GM12878 (cell line): ENCODE data around the gene PFKFB1. TPM values are rescaled to one million over a fixed set of nuclear protein-coding genes. Genes with fewer than 3 reads are reported as not detected.

Experiments used
- ATAC-seq: fragments of 200-7000 bp; cut with Tn5 transposase; 3 replicates; pipeline ENCODE4 v1.9.1; 2020; ENCODE audit warnings: mild to moderate bottlenecking, moderate library complexity
- BruUV-seq: library from RNA; stranded (reverse); fragments of 400-500 nt; replicated peaks from 2 replicates; lab custom pipeline; 2021; lab: Mats Ljungman, UMichigan
- CTCF ChIA-PET: fragments of 300-600 bp; sonication (Branson Sonifier 250); formaldehyde crosslinking; extraction: SDS; loops from one replicate; lab custom pipeline; 2021; ENCODE audit warnings: inconsistent platforms; lab: Yijun Ruan, JAX
- POLR2A ChIA-PET: fragments of 350-600 bp; formaldehyde crosslinking; extraction: SDS; loops from one replicate; lab custom pipeline; 2021; ENCODE audit warnings: inconsistent platforms; lab: Charles Lee
- RAD21 ChIA-PET: fragments of 300-600 bp; sonication (Branson Sonifier 250); formaldehyde crosslinking; loops from one replicate; lab custom pipeline; 2023; ENCODE audit warnings: antibody characterized with exemption; ENCODE audit not compliant: unreplicated experiment; lab: Charles Lee
- SMC1A ChIA-PET: fragments of 300-600 bp; sonication (Branson Sonifier 250); formaldehyde crosslinking; loops from one replicate; lab custom pipeline; 2023; ENCODE audit not compliant: unreplicated experiment, uncharacterized antibody; lab: Charles Lee
- DNase-seq: peaks from one replicate; pipeline ENCODE4 v3.0.0-alpha.2; 2011; ENCODE audit warnings: low read depth, low spot score
- FAIRE-seq: peaks from 3 replicates; lab custom pipeline; 2011; peaks lifted over from hg19 to GRCh38; lab: Jason Lieb, UNC
- H2AFZ ChIP-seq: 2 replicates; pipeline ENCODE4 v1.6.0; 2011; ENCODE audit warnings: low read depth, low read length, control low read depth; ENCODE audit not compliant: control insufficient read depth
- H3K27ac ChIP-seq: 2 replicates; pipeline ENCODE4 v1.5.1; 2011; ENCODE audit warnings: control low read depth; ENCODE audit not compliant: control insufficient read depth, insufficient read depth
- H3K27me3 ChIP-seq, 2 experiments: replicated peaks in 1 of 2; 2 replicates each; pipeline versions ENCODE4 v1.6.0 to v1.6.1; 2011; ENCODE audit warnings: low read length in 1 of 2; ENCODE audit not compliant: control insufficient read depth in 2 of 2, insufficient read depth in 2 of 2
- H3K36me3 ChIP-seq, 2 experiments: 2 replicates each; pipeline ENCODE4 v1.5.1; 2011; ENCODE audit warnings: low read length in 1 of 2; ENCODE audit not compliant: control insufficient read depth in 2 of 2, insufficient read depth in 2 of 2
- H3K4me1 ChIP-seq: 2 replicates; pipeline ENCODE4 v1.6.1; 2011; ENCODE audit warnings: mild to moderate bottlenecking, low read length, moderate library complexity, mixed read lengths; ENCODE audit not compliant: control insufficient read depth, insufficient read depth
- H3K4me2 ChIP-seq: 2 replicates; pipeline ENCODE4 v1.6.0; 2011; ENCODE audit warnings: control low read depth; ENCODE audit not compliant: control insufficient read depth, insufficient read depth
- H3K4me3 ChIP-seq: fragments of 200-600 bp; sonication (generic); 2 replicates; pipeline ENCODE4 v1.5.1; 2016
- H3K79me2 ChIP-seq: 2 replicates; pipeline ENCODE4 v1.6.0; 2011; ENCODE audit warnings: low read length; ENCODE audit not compliant: control insufficient read depth, insufficient read depth
- H3K9ac ChIP-seq: 2 replicates; pipeline ENCODE4 v1.8.0; 2011; ENCODE audit warnings: low read length, control low read depth, mixed read lengths; ENCODE audit not compliant: control insufficient read depth, insufficient read depth
- H3K9me3 ChIP-seq: replicated peaks from 3 replicates; pipeline ENCODE4 v1.5.1; 2011; ENCODE audit warnings: mild to moderate bottlenecking, low read length; ENCODE audit not compliant: control insufficient read depth, insufficient read depth
- H4K20me1 ChIP-seq: 2 replicates; pipeline ENCODE4 v1.6.0; 2011; ENCODE audit not compliant: control insufficient read depth, insufficient read depth
- CBX5 ChIP-seq: sonication (generic); IDR thresholded peaks from 2 replicates; pipeline ENCODE4 v1.6.1; 2016; ENCODE audit warnings: low read depth, moderate library complexity, mild to moderate bottlenecking, inconsistent platforms
- CTCF ChIP-seq, 3 experiments: IDR thresholded peaks in 2 of 3; conservative IDR thresholded peaks in 1 of 3; 2 replicates each; pipeline ENCODE4 v1.5.1; 2011; ENCODE audit warnings: low read depth in 3 of 3, low read length in 3 of 3, mild to moderate bottlenecking in 3 of 3, control low read depth in 2 of 3, moderate library complexity in 2 of 3, inconsistent platforms in 1 of 3, mixed read lengths in 1 of 3; ENCODE audit not compliant: control insufficient read depth in 2 of 3, insufficient read depth in 1 of 3; ENCODE audit errors: extremely low read depth in 1 of 3
- NR2C1 ChIP-seq: fragments of 450-650 bp; IDR thresholded peaks from 2 replicates; pipeline ENCODE4 v1.6.1; 2017; ENCODE audit warnings: antibody characterized with exemption, mild to moderate bottlenecking, moderate library complexity
- POLR2A ChIP-seq: IDR thresholded peaks from 2 replicates; pipeline ENCODE4 v1.6.1; 2011; ENCODE audit warnings: low read depth, mild to moderate bottlenecking, low read length
- SMAD5 ChIP-seq: IDR thresholded peaks from 2 replicates; pipeline ENCODE4 v1.6.1; 2016; ENCODE audit warnings: antibody characterized with exemption, low read depth
- TCF3 ChIP-seq: IDR thresholded peaks from 2 replicates; pipeline ENCODE4 v1.6.1; 2012; ENCODE audit warnings: low read depth, mild to moderate bottlenecking, low read length, borderline replicate concordance; ENCODE audit not compliant: insufficient read depth
- WGBS: methylation state at CpG from one replicate; pipeline ENCODE4 v1.1.6; 2016; ENCODE audit warnings: low lambda C conversion rate; ENCODE audit not compliant: insufficient replicate concordance, insufficient coverage; ENCODE audit errors: missing lambda C conversion rate; 5-methylcytosine and 5-hydroxymethylcytosine counted together
- in situ Hi-C: fragments of 300-500 bp; cut with MboI; formaldehyde crosslinking; loops from 9 replicates; pipeline ENCODE4 v1.14.3; 2018; ENCODE audit warnings: mixed read lengths
- intact Hi-C: fragments of 100-400 bp; cut with micrococcal nuclease; formaldehyde crosslinking; loops from one replicate; pipeline ENCODE4 v1.14.2; 2022; ENCODE audit not compliant: unreplicated experiment
- polyA plus RNA-seq, 11 experiments: library from polyadenylated mRNA; depleted of rRNA in 4 of 11; unstranded in 6 of 11; stranded (reverse) in 5 of 11; fragments of >200 nt; fragmentation: Nextera tagmentation in 4 of 11; fragmentation: Illumina TruSeq in 1 of 11; extraction: Ambion mirVana in 4 of 11; extraction: Trizol in 1 of 11; gene quantifications; 1 replicate in 1 of 11; 2 replicates in 10 of 11; pipeline versions ENCODE4 v1.2.1 to v1.2.3, GENCODE V29; 2011 to 2016; ENCODE audit warnings: inconsistent platforms in 2 of 11, missing spikeins in 2 of 11, low read depth in 1 of 11
- total RNA-seq, 4 experiments: library from RNA; depleted of rRNA in 3 of 4; stranded (reverse); fragments of >200 nt in 3 of 4; fragmentation: Illumina TruSeq in 1 of 4; extraction: Trizol in 1 of 4; gene quantifications; 2 replicates each; pipeline versions ENCODE4 v1.2.1 to v1.2.3, GENCODE V29; 2013 to 2021

The PFKFB1 gene
- total and polyA plus RNA-seq, 10 of the 15 experiments (the other 5 are each of a cell fraction or from before 2014, with no cell fraction given), result 0.13 to 0.59 (median 0.37) TPM

GRCh38 chrX:55014897-55015299 is 20.9 kb upstream of the PFKFB1 start:
- Histone ChIP-seq H3K4me2 (no peak overlapping the region), H2AFZ (no peak overlapping the region), H3K27ac (no peak overlapping the region), H3K9me3 (no peaks in the 10 kb centered on the region), H3K36me3 (no peaks in the 10 kb centered on the region), H3K27me3 (no peaks in the 10 kb centered on the region), H3K4me3 (no peak overlapping the region), H3K9ac (no peak overlapping the region), H3K4me1 (no peaks in the 10 kb centered on the region), H3K79me2 (no peaks in the 10 kb centered on the region), H4K20me1 (no peaks in the 10 kb centered on the region)
- in situ Hi-C loops, result no loop called here
- intact Hi-C loops, result no loop called here
- WGBS, result 55% methylated on average over 4 of the region's 4 CpGs
- ChIA-PET POLR2A (no interaction called here), RAD21 (no interaction called here), CTCF (no interaction called here), SMC1A (no interaction called here)
- BruUV-seq, result no TSS peak
- FAIRE-seq, result no peak
- ATAC-seq, result no peak
- no peak for TF ChIP-seq TCF3
- TF ChIP-seq SMAD5, result no peak
- TF ChIP-seq POLR2A, result no peak
- TF ChIP-seq NR2C1, result no peak
- DNase-seq, result no peak

- Histone ChIP-seq H3K9ac (no peak overlapping the region), H3K27ac (no peak overlapping the region), H3K4me1 (no peaks in the 10 kb centered on the region), H3K79me2 (no peaks in the 10 kb centered on the region), H3K4me2 (no peak overlapping the region), H3K36me3 (peaks cover 0 to 1% of the 10 kb centered on the region in 2 experiments; a peak in 2 of 4 replicates), H3K4me3 (no peak overlapping the region), H4K20me1 (no peaks in the 10 kb centered on the region), H2AFZ (no peak overlapping the region)
- ChIA-PET SMC1A (interaction anchor here (1.9 kb wide), 1 partner anchor 11 kb away, joined by 9 read pairs; the partner anchor contains the start of gene APEX2), RAD21 (no interaction called here), POLR2A (no interaction called here)
- DNase-seq, result no peak
- BruUV-seq, result no TSS peak
- in situ Hi-C loops, result no loop called here
- TF ChIP-seq CTCF (IDR thresholded peaks at IDR 0.05 in 2 of 3, conservative IDR thresholded peaks at IDR 0.05 in 1 of 3; ENCODE audit: control insufficient read depth in 2 of 3, extremely low read depth in 1 of 3, insufficient read depth in 1 of 3, low read depth in 3 of 3, low read length in 3 of 3) (peak in 2 of 3 experiments; percentile 5 to 16; a peak in 2 of 6 replicates), CBX5 (no peak)
- TF ChIP-seq, all 136 proteins: peak for 1
- FAIRE-seq, result no peak
- peak; percentile 44; the same call in 1 of the 3 replicates for ATAC-seq
- no peaks in the 10 kb centered on the region for H3K27me3 ChIP-seq
- 52% methylated on average over 2 of the region's 2 CpGs for WGBS
- CTCF ChIA-PET, result interaction anchor here (1.5 to 2.0 kb wide), 2 partner anchors 9 to 11 kb away, joined by 4 to 6 read pairs; partner anchors contain the start of gene APEX2
- intact Hi-C loops, result no loop called here
- no peaks in the 10 kb centered on the region for H3K9me3 ChIP-seq
Measured at GRCh38 chrX:55011294-55011693, 17.3 kb upstream of the PFKFB1 start.
